NB4 (cell line): ENCODE measurements around the gene HPCAL1.

ENCODE experiments used
- CTCF ChIP-seq: IDR thresholded peaks from one replicate; pipeline ENCODE4 v1.5.1; 2012; ENCODE audit warnings: low read depth, low read length
- MAX ChIP-seq: IDR thresholded peaks from 2 replicates; pipeline ENCODE4 v1.6.1; 2011; ENCODE audit warnings: low read depth, low read length
- MYC ChIP-seq: IDR thresholded peaks from 2 replicates; pipeline ENCODE4 v1.6.1; 2011; ENCODE audit warnings: low read depth, low read length
- POLR2A ChIP-seq: IDR thresholded peaks from 2 replicates; pipeline ENCODE4 v1.6.1; 2011; ENCODE audit warnings: mild to moderate bottlenecking; ENCODE audit not compliant: insufficient read length; ENCODE audit errors: extremely low read depth

- no peak for TF ChIP-seq POLR2A
- no peak for TF ChIP-seq CTCF
- no peak for TF ChIP-seq MAX
- no peak for TF ChIP-seq MYC
Measured at GRCh38 chr2:10465910-10466309, 163.2 kb downstream of the HPCAL1 start.
